GM19043 (cell line): Measurements from ENCODE around the gene NEDD4L.

Experiments used
- ATAC-seq: cut with Tn5 transposase; IDR thresholded peaks from one replicate; pipeline ENCODE4 v1.9.1; 2021; ENCODE audit warnings: low read depth; ENCODE audit not compliant: unreplicated experiment

Gene NEDD4L

DNA sequence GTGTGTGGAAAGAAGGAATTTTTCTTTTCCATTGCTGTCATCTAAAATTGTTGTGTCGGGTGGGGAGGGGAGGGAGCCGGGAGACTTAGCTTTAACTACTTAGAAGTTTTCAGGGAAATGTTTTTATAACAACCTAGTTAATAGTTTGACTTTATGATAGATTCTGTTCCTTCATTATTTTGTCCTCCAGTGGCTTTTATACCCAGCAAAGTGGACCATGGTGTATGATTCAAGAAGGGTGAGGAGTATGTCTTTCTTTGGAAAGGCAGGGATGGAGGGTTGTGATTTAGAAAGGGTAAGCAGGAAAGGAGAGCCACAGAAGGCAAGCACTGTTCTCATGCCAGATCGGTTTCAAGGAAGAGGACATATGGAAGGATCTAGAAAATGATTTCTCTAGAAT is 261.8 kb downstream of the NEDD4L start:
- ATAC-seq: no peak

DNA sequence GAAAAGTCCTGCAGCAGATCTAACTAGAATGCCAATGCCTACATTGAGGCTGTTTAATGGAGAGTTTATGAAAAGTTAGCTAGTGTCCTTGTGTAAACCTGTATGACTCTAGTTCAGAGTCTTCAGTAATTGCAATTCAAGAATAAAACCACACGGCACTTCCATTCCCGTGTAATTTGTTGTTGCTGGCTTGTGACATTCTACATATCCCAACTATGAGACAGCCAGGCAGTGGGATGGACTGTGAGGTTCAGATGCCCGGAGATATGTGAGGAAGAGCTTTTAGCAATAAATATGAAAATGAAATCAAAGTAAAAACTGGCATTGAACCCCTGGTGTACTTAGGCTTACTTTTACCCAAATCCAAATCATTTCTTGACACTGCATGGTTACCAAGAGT is 263.4 kb downstream of the NEDD4L start:
- ATAC-seq: no peak

DNA sequence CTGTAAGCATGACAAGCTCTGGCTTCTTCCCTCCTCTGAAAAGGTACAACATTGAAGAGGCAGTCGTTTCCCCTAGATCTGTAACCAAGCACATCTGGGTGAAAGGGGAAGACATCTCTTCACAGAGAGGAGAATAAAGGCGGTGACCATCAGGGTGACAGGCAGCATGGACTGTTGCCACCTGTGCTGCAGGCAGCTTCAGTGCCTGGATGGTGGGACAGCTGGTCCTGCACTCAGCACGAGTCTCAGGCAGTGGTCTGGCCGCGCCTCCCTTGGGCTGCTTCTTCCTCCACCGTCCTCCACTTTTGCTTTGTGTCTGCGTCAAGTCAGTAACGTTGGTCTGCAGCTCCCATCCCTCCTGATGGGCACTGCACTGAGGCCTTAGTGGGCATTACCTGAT is 264.4 kb downstream of the NEDD4L start:
- no peak for ATAC-seq

GRCh38 chr18:58309099-58309498 is 265.1 kb downstream of the NEDD4L start:
- no peak for ATAC-seq

GRCh38 chr18:58309610-58310239 is 265.7 kb downstream of the NEDD4L start:
- no peak for ATAC-seq

DNA sequence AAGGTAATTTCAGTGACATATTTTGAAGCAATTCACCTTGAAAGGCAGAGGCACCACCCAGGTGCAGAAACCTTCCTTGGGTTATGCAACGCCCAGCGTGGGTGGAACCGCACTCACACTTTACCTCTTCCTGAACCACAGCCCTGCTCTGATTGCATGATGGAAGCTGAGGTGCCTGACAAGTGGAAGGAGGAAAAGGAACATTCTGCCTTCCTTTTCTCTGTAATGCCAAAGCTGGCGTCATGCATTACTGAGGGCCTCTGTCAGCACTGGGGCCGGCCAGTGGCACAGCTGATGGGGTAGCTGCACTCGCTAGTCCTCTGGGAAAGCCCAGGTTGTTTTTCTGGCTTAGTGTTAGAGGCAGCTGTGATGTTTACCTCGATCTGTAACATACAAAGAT is 266.5 kb downstream of the NEDD4L start:
- ATAC-seq: no peak

DNA sequence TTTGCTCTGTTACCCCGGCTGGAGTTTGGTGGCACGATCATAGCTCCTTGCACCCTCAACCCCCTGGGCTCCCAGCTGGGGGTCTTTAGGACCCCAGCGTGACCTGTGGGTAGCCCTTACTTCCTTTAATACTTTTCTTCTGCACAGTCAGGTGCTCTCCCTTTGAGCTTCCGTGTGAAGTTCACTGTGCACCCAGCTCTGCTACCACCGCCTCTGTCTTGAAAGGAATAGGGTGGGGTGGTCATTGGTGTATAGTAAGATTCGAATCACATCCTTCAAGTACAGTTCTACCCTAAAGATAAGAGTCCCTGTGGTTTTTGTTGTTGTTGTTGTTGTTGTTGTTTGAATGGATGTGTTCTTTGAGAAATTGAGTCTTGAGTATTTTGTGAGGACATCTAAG is 267.4 kb downstream of the NEDD4L start:
- no peak for ATAC-seq

DNA sequence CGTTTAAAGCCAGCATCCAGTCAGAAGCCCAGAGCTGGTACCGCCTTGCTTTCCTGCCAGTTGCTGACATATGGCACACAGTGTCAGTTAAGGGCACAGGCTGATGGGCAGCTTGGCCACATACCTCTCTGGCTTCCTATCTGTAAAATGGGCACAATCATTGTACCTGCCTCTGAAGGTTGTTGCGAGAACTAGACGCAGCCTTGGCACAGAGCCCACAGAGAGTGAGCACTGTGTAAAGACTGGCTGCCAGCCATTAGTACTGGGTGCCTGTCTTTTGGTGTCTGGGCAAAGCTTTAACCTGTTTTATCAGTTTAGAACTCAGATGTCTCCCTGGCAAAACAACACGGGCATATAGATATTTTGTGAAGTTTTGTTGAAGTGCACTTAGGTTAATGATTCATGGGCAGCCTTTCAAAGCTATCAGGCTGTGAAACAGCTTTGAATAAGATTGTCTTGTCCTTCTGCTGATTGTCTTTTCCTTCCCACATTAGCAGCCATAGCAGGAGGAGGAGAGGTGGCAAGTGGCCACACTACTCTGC is 269.5 kb downstream of the NEDD4L start:
- ATAC-seq: no peak

DNA sequence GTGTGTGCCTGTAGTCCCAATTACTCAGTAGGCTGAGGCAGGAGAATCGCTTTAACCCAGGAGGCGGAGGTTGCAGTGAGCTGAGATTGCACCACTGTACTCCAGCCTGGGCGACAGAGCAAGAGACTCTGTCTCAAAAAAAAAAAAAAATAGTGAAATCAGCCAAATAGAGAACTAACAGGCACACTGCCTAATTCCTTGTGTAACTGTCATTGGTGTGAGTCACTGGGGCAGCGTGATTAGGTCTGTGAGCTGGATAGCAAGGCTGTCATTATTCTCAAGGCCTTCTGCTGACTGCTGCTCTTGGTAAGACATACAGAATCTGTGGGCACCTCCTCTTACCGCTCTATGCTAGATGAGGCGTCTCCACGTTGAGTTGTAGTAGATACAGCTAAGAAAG is 270.3 kb downstream of the NEDD4L start:
- no peak for ATAC-seq

GRCh38 chr18:58315041-58315440 is 271.0 kb downstream of the NEDD4L start:
- no peak for ATAC-seq

- no peak for ATAC-seq
Measured at GRCh38 chr18:58315739-58316215, 271.8 kb downstream of the NEDD4L start.

GRCh38 chr18:58316396-58317342 is 272.6 kb downstream of the NEDD4L start:
- ATAC-seq: peak; percentile 49

- ATAC-seq: no peak
Measured at GRCh38 chr18:58319719-58320118, 275.7 kb downstream of the NEDD4L start.

- ATAC-seq: no peak
Measured at GRCh38 chr18:58320907-58321561, 277.0 kb downstream of the NEDD4L start.

- peak; percentile 62 for ATAC-seq
Measured at GRCh38 chr18:58321986-58322385, 278.0 kb downstream of the NEDD4L start.

DNA sequence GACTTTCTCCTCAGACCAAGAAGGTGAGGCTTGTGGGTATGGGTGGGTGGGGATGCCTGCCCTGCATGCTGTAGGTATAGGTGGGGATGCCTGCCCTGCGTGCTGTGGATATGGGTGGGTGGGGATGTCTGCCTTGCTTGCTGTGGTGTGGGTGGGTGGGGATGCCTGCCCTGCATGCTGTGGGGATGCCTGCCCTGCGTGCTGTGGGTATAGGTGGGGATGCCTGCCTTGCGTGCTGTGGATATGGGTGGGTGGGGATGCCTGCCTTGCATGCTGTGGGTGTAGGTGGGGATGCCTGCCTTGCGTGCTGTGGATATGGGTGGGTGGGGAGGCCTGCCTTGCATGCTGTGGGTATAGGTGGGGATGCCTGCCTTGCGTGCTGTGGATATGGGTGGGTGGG is 278.4 kb downstream of the NEDD4L start:
- ATAC-seq: no peak

- no peak for ATAC-seq
Measured at GRCh38 chr18:58323866-58324762, 280.1 kb downstream of the NEDD4L start.

- ATAC-seq: no peak
Measured at GRCh38 chr18:58324824-58325480, 280.9 kb downstream of the NEDD4L start.

DNA sequence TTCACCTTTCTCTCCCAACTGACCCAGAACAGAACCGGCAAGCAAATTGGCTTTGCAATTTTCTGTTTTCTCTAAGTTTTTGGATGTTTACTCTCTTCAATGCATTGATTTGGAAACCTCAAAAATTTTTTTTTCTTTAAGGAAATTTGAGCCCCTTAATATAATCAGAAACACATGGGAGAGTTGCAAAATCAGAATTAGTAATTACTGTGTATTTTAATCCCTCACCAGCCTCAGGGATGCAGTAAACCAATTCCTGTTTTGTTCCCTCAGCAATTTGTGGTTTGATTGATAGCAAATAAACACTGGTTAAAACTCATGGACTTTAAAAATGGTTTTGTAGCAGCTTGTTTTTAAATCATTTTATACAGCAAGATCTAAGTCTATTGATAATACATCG is 281.5 kb downstream of the NEDD4L start:
- no peak for ATAC-seq

GRCh38 chr18:58334061-58334460 is 290.0 kb downstream of the NEDD4L start:
- no peak for ATAC-seq
